HepG2 (cell line): ENCODE data around the gene SYNJ2. TPM values are rescaled to one million over a fixed set of nuclear protein-coding genes. Genes with fewer than 3 reads are reported as not detected.
A peak's percentile ranks its signal among the peaks of the same experiment; 100 is the strongest.

Source experiments
- ATAC-seq: fragments of 200-7000 bp; cut with Tn5 transposase; 3 replicates; pipeline ENCODE4 v1.9.1; 2020; ENCODE audit warnings: mild to moderate bottlenecking, moderate library complexity
- BruUV-seq: library from RNA; stranded (reverse); fragments of 400-500 nt; replicated peaks from 2 replicates; lab custom pipeline; 2021; lab: Mats Ljungman, UMichigan
- CTCF ChIA-PET: fragments of 300-600 bp; formaldehyde crosslinking; extraction: SDS; loops from one replicate; lab custom pipeline; 2021; ENCODE audit warnings: low total read pairs, inconsistent platforms, low intra/inter-chr PET ratio; lab: Yijun Ruan, JAX
- POLR2A ChIA-PET: fragments of 350-600 bp; sonication (Branson Sonifier 250); formaldehyde crosslinking; loops from one replicate; lab custom pipeline; 2020; ENCODE audit warnings: antibody characterized with exemption, inconsistent platforms; lab: Yijun Ruan, JAX
- DNase-seq: peaks from one replicate; pipeline ENCODE4 v3.0.0-alpha.2; 2015; ENCODE audit warnings: low spot score
- FAIRE-seq: peaks from 3 replicates; lab custom pipeline; 2011; peaks lifted over from hg19 to GRCh38; lab: Jason Lieb, UNC
- H2AFZ ChIP-seq: one replicate; pipeline ENCODE4 v1.6.1; 2011; ENCODE audit warnings: low read length, inconsistent platforms
- H3K27ac ChIP-seq: fragments of 300-600 bp; 3 replicates; pipeline ENCODE4 v1.8.0; 2011; ENCODE audit warnings: mixed run types, mild to moderate bottlenecking, mixed read lengths, low read length, inconsistent platforms; ENCODE audit not compliant: insufficient read depth; ENCODE audit errors: extremely low read length
- H3K27me3 ChIP-seq, 2 experiments: fragments of 200-600 bp in 1 of 2; 2 replicates in 1 of 2; 3 replicates in 1 of 2; pipeline versions ENCODE4 v1.6.0 to v1.8.0; 2011; ENCODE audit warnings: low read length in 2 of 2, mild to moderate bottlenecking in 2 of 2, moderate library complexity in 2 of 2, inconsistent platforms in 1 of 2; ENCODE audit not compliant: insufficient read depth in 2 of 2, control insufficient read depth in 1 of 2
- H3K36me3 ChIP-seq, 2 experiments: fragments of 200-600 bp in 1 of 2; replicated peaks in 1 of 2; 2 replicates in 1 of 2; 3 replicates in 1 of 2; pipeline versions ENCODE4 v1.5.1 to v1.8.0; 2011; ENCODE audit warnings: low read length in 2 of 2, inconsistent platforms in 1 of 2; ENCODE audit not compliant: insufficient read depth in 2 of 2, control insufficient read depth in 1 of 2
- H3K4me1 ChIP-seq: 2 replicates; pipeline ENCODE4 v1.5.1; 2012; ENCODE audit warnings: low read length, inconsistent platforms; ENCODE audit not compliant: insufficient read depth
- H3K4me2 ChIP-seq: 2 replicates; pipeline ENCODE4 v1.6.0; 2011; ENCODE audit warnings: low read depth, low read length, inconsistent platforms
- H3K4me3 ChIP-seq, 3 experiments: fragments of 200-600 bp in 1 of 3; sonication (generic), shearing (Covaris generic) in 1 of 3; replicated peaks in 1 of 3; 2 replicates each; pipeline ENCODE4 v1.5.1; 2011 to 2016; ENCODE audit warnings: low read length in 3 of 3, inconsistent platforms in 2 of 3, low read depth in 2 of 3, mild to moderate bottlenecking in 2 of 3, control low read depth in 1 of 3, mixed read lengths in 1 of 3; ENCODE audit not compliant: insufficient read depth in 1 of 3
- H3K79me2 ChIP-seq: one replicate; pipeline ENCODE4 v1.6.1; 2011; ENCODE audit warnings: low read length, inconsistent platforms; ENCODE audit not compliant: insufficient read depth
- H3K9ac ChIP-seq: 2 replicates; pipeline ENCODE4 v1.6.0; 2011; ENCODE audit warnings: mild to moderate bottlenecking, low read depth, low read length, inconsistent platforms; ENCODE audit not compliant: insufficient read depth
- H3K9me3 ChIP-seq: 2 replicates; pipeline ENCODE4 v1.5.1; 2012; ENCODE audit warnings: mild to moderate bottlenecking, low read length
- H4K20me1 ChIP-seq: 2 replicates; pipeline ENCODE4 v1.6.0; 2011; ENCODE audit warnings: inconsistent platforms, mild to moderate bottlenecking, low read length, moderate library complexity; ENCODE audit not compliant: insufficient read depth
- FOXJ3 ChIP-seq: sonication (generic); formaldehyde crosslinking; IDR thresholded peaks from 2 replicates; pipeline ENCODE4 v1.4.0; 2020; ENCODE audit warnings: missing genetic modification reagents, mild to moderate bottlenecking, borderline replicate concordance
- HOXA9 ChIP-seq: sonication (generic); formaldehyde crosslinking; IDR thresholded peaks from 2 replicates; pipeline ENCODE4 v1.8.1; 2022; ENCODE audit warnings: missing genetic modification reagents, mild to moderate bottlenecking, moderate library complexity, borderline replicate concordance
- IKZF4 ChIP-seq: sonication (generic); formaldehyde crosslinking; IDR thresholded peaks from 2 replicates; pipeline ENCODE4 v1.5.1; 2020; ENCODE audit warnings: borderline replicate concordance, mild to moderate bottlenecking, low read depth, missing genetic modification reagents; ENCODE audit errors: not compliant biosample characterization
- KDM2A ChIP-seq: sonication (generic); formaldehyde crosslinking; IDR thresholded peaks from 2 replicates; pipeline ENCODE4 v1.4.0; 2020; ENCODE audit warnings: low read depth, missing genetic modification reagents, borderline replicate concordance
- LRRFIP1 ChIP-seq: sonication (generic); formaldehyde crosslinking; conservative IDR thresholded peaks from 2 replicates; pipeline ENCODE4 v1.4.0; 2020; ENCODE audit warnings: missing genetic modification reagents
- MTA1 ChIP-seq: sonication (generic); formaldehyde crosslinking; IDR thresholded peaks from 2 replicates; pipeline ENCODE4 v1.4.0; 2020; ENCODE audit warnings: missing genetic modification reagents, mild to moderate bottlenecking, borderline replicate concordance
- REPIN1 ChIP-seq: sonication (generic); formaldehyde crosslinking; IDR thresholded peaks from 2 replicates; pipeline ENCODE4 v1.8.0; 2022; ENCODE audit warnings: missing genetic modification reagents, low read depth, mild to moderate bottlenecking, borderline replicate concordance
- TOPORS ChIP-seq: sonication (generic); formaldehyde crosslinking; IDR thresholded peaks from 2 replicates; pipeline ENCODE4 v1.8.0; 2023; ENCODE audit warnings: mild to moderate bottlenecking, missing genetic modification reagents
- ZBTB33 ChIP-seq: sonication (generic); formaldehyde crosslinking; IDR thresholded peaks from 2 replicates; pipeline ENCODE4 v1.4.0; 2020; ENCODE audit warnings: missing genetic modification reagents
- ZFP91 ChIP-seq: sonication (generic); formaldehyde crosslinking; IDR thresholded peaks from 2 replicates; pipeline ENCODE4 v1.9.0; 2022; ENCODE audit warnings: missing genetic modification reagents, mild to moderate bottlenecking, borderline replicate concordance
- ZNF34 ChIP-seq: sonication (generic); formaldehyde crosslinking; IDR thresholded peaks from 2 replicates; pipeline ENCODE4 v1.4.0; 2020; ENCODE audit warnings: mild to moderate bottlenecking, missing genetic modification reagents, borderline replicate concordance
- ZNF557 ChIP-seq: sonication (generic); formaldehyde crosslinking; IDR thresholded peaks from 2 replicates; pipeline ENCODE4 v1.4.0; 2020; ENCODE audit warnings: missing genetic modification reagents
- ZNF558 ChIP-seq: sonication (generic); formaldehyde crosslinking; IDR thresholded peaks from 2 replicates; pipeline ENCODE4 v1.9.0; 2022; ENCODE audit warnings: mild to moderate bottlenecking, missing genetic modification reagents, borderline replicate concordance
- ZNF720 ChIP-seq: sonication (generic); formaldehyde crosslinking; IDR thresholded peaks from 2 replicates; pipeline ENCODE4 v1.4.0; 2020; ENCODE audit warnings: missing genetic modification reagents
- ZNF737 ChIP-seq: sonication (generic); formaldehyde crosslinking; IDR thresholded peaks from 2 replicates; pipeline ENCODE4 v1.5.0; 2020; ENCODE audit warnings: missing genetic modification reagents, mild to moderate bottlenecking, borderline replicate concordance
- WGBS: methylation state at CpG from one replicate; pipeline ENCODE4 v1.1.6; 2017; ENCODE audit warnings: low lambda C conversion rate; 5-methylcytosine and 5-hydroxymethylcytosine counted together
- in situ Hi-C: cut with HindIII; loops from 2 replicates; pipeline ENCODE4 v1.10.0; 2017; ENCODE audit warnings: low pct_unique_long_range_greater_than_20kb; ENCODE audit not compliant: extremely low pct_ligation_motif_present
- intact Hi-C: fragments of 100-400 bp; cut with micrococcal nuclease; formaldehyde crosslinking; loops from one replicate; pipeline ENCODE4 v1.10.0; 2022; ENCODE audit not compliant: unreplicated experiment
- polyA plus RNA-seq, 8 experiments: library from polyadenylated mRNA; depleted of rRNA in 3 of 8; stranded (reverse) in 7 of 8; unstranded in 1 of 8; fragments of >200 nt; fragmentation: Illumina TruSeq in 4 of 8; extraction: Trizol in 4 of 8; gene quantifications; 2 replicates each; pipeline versions ENCODE4 v1.2.1 to v1.2.3, GENCODE V29; 2011 to 2016; ENCODE audit warnings: low read depth in 4 of 8, missing spikeins in 1 of 8, mixed read lengths in 1 of 8; ENCODE audit not compliant: insufficient read depth in 1 of 8
- total RNA-seq, 5 experiments: library from RNA; depleted of rRNA; stranded (reverse); fragments of >200 nt; fragmentation: Illumina TruSeq; extraction: Trizol; gene quantifications; 2 replicates each; pipeline ENCODE4 v1.2.3, GENCODE V29; 2016; ENCODE audit warnings: low read depth in 1 of 5
- TF ChIP-seq, protein P1 (sequence below): IDR thresholded peaks from 2 replicates; pipeline ENCODE4 v1.6.1; 2016

Gene SYNJ2
- total and polyA plus RNA-seq, 2 of the 13 experiments (the other 11 are each of a cell fraction or from before 2014, with no cell fraction given): 39.1 to 57.6 TPM

DNA sequence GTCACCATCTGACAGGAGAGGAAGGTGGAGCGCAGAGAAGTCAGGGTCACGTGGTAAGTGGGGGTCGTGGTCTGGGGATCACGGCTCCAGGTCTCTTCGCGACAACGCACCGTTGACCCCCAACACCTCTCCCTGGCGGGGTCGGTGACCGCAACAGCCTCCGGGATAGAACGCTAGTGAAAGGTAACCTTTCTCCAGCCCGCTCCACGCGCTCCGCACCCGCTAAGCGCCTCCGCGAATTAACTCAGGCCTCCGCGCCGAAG, 600 bp upstream of the SYNJ2 start:
- Histone ChIP-seq H3K4me1 (peaks cover 82% of the 10 kb centered on the region), H3K79me2 (peaks cover 36% of the 10 kb centered on the region), H3K36me3 (no peaks in the 10 kb centered on the region), H3K4me2 (peak overlapping the region; percentile 95), H3K4me3 (peak overlapping the region; percentile 2 to 88 (median 77); a peak in 5 of 6 replicates), H3K27ac (no peak overlapping the region), H3K27me3 (peaks cover 6 to 13% of the 10 kb centered on the region in 2 experiments; a peak in 4 of 5 replicates), H4K20me1 (no peaks in the 10 kb centered on the region), H3K9me3 (no peaks in the 10 kb centered on the region), H2AFZ (no peak overlapping the region), H3K9ac (peak overlapping the region; percentile 97)
- ChIA-PET CTCF (interaction anchor here (2.9 kb wide), 1 partner anchor 91 kb away, joined by 19 read pairs; no protein-coding TSS in a partner anchor), POLR2A (interaction anchor here (0.9 to 16.1 kb wide), 6 partner anchors 12 to 90 kb away, joined by 3 to 345 read pairs (median 8); no protein-coding TSS in a partner anchor)
- WGBS: 47% methylated on average over 24 of the region's 24 CpGs
- in situ Hi-C loops (loop anchor here (5.0 kb wide), 1 partner anchor 91 kb away; no protein-coding TSS in a partner anchor), intact Hi-C loops (loop anchor here (1.0 kb wide), 1 partner anchor 91 kb away; no protein-coding TSS in a partner anchor)
- ATAC-seq: no peak; the same call in 2 of the 3 replicates
- FAIRE-seq: no peak
- DNase-seq: no peak
- no TSS peak for BruUV-seq
- 0 out of 2 replicates have a peak, but pooled peaks have one; percentile 74 for TF ChIP-seq ZNF558
- no peak for TF ChIP-seq FOXJ3 (CRISPR knock-in tag)
- TF ChIP-seq ZNF34: no peak
- TF ChIP-seq, protein P1, sequence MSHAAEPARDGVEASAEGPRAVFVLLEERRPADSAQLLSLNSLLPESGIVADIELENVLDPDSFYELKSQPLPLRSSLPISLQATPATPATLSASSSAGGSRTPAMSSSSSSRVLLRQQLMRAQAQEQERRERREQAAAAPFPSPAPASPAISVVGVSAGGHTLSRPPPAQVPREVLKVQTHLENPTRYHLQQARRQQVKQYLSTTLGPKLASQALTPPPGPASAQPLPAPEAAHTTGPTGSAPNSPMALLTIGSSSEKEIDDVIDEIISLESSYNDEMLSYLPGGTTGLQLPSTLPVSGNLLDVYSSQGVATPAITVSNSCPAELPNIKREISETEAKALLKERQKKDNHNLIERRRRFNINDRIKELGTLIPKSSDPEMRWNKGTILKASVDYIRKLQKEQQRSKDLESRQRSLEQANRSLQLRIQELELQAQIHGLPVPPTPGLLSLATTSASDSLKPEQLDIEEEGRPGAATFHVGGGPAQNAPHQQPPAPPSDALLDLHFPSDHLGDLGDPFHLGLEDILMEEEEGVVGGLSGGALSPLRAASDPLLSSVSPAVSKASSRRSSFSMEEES (CRISPR knock-in tag): no peak
- 0 out of 2 replicates have a peak, but pooled peaks have one; percentile 29 for TF ChIP-seq ZNF737
- TF ChIP-seq ZBTB33 (CRISPR knock-in tag): peak; percentile 82
- TF ChIP-seq MTA1: peak; percentile 65; the same call in 1 of the 2 replicates
- no peak for TF ChIP-seq ZNF557 (CRISPR knock-in tag)
- no peak for TF ChIP-seq KDM2A (CRISPR knock-in tag)
- TF ChIP-seq TOPORS (CRISPR knock-in tag): no peak
- TF ChIP-seq HOXA9 (CRISPR knock-in tag): 0 out of 2 replicates have a peak, but pooled peaks have one; percentile 0
- no peak for TF ChIP-seq IKZF4 (CRISPR knock-in tag)
- 0 out of 2 replicates have a peak, but pooled peaks have one; percentile 23 for TF ChIP-seq REPIN1
- no peak for TF ChIP-seq LRRFIP1
- no peak; the same call in 1 of the 2 replicates for TF ChIP-seq ZFP91
- TF ChIP-seq ZNF720 (CRISPR knock-in tag): peak; percentile 76; the same call in 1 of the 2 replicates
